T1000 (cell line): Measurements from ENCODE around the gene GRIN2D.
"Not testable (repeated sequence)": the region's sequence is repeated elsewhere in the genome, so short reads cannot be mapped to it uniquely, and the experiment has no call there.

ENCODE experiments used
- DNase-seq: peaks from one replicate; lab custom pipeline; 2025; ENCODE audit warnings: mixed read lengths; lab: John Stamatoyannopoulos, UW

The GRIN2D gene

GRCh38 chr19:48371771-48372170 is 21.7 kb upstream of the GRIN2D start:
- not testable (repeated sequence) for DNase-seq

GRCh38 chr19:48372904-48373303 is 20.6 kb upstream of the GRIN2D start:
- DNase-seq, result no peak

GRCh38 chr19:48373567-48373966 is 19.9 kb upstream of the GRIN2D start:
- DNase-seq, result no peak

GRCh38 chr19:48378194-48378570 is 15.3 kb upstream of the GRIN2D start:
- no peak for DNase-seq

- DNase-seq, result no peak
Measured at GRCh38 chr19:48379058-48379457, 14.4 kb upstream of the GRIN2D start.

- DNase-seq, result no peak
Measured at GRCh38 chr19:48381178-48381950, 12.1 kb upstream of the GRIN2D start.

GRCh38 chr19:48382286-48382685 is 11.2 kb upstream of the GRIN2D start:
- DNase-seq, result no peak

- no peak for DNase-seq
Measured at GRCh38 chr19:48385461-48386087, 7.9 kb upstream of the GRIN2D start.

GRCh38 chr19:48386981-48387380 is 6.5 kb upstream of the GRIN2D start:
- DNase-seq, result no peak

- peak; percentile 44 for DNase-seq
Measured at GRCh38 chr19:48390188-48391099, 3.0 kb upstream of the GRIN2D start.

- DNase-seq, result peak; percentile 65
Measured at GRCh38 chr19:48391100-48392005, 2.1 kb upstream of the GRIN2D start, which contains the start of gene KDELR1. KDELR1 (minus strand) TSS chr19:48391551; CDS start chr19:48391358, 193 bp downstream.

GRCh38 chr19:48392006-48392344 is 1.5 kb upstream of the GRIN2D start:
- DNase-seq, result not testable (repeated sequence)

- DNase-seq, result no peak
Measured at GRCh38 chr19:48392860-48393558, 459 bp upstream of the GRIN2D start.

- DNase-seq, result no peak
Measured at GRCh38 chr19:48394331-48395169, 1.1 kb downstream of the GRIN2D start.

GRCh38 chr19:48395170-48395455 is 1.6 kb downstream of the GRIN2D start:
- no peak for DNase-seq

- no peak for DNase-seq
Measured at GRCh38 chr19:48395499-48395898, 2.0 kb downstream of the GRIN2D start.

GRCh38 chr19:48396016-48396823 is 2.8 kb downstream of the GRIN2D start:
- DNase-seq, result no peak

- DNase-seq, result no peak
Measured at GRCh38 chr19:48396824-48397176, 3.3 kb downstream of the GRIN2D start.
